Chondrocyte (in vitro differentiated cells): ENCODE measurements around the gene CD8A. TPM values are rescaled to one million over a fixed set of nuclear protein-coding genes. Genes with fewer than 3 reads are reported as not detected.

Experiments used
- DNase-seq: peaks from one replicate; pipeline ENCODE4 v3.0.0; 2021; ENCODE audit warnings: mixed read lengths, low spot score
- H3K27ac Mint-ChIP-seq: one replicate; pipeline ENCODE4 v1.8.0; 2021; ENCODE audit warnings: mild to moderate bottlenecking, moderate library complexity, mixed read lengths; ENCODE audit not compliant: unreplicated experiment
- H3K27me3 Mint-ChIP-seq: 2 replicates; pipeline ENCODE4 v1.8.0; 2021; ENCODE audit warnings: low read depth, mixed read lengths
- H3K36me3 Mint-ChIP-seq: 2 replicates; pipeline ENCODE4 v1.8.0; 2021; ENCODE audit warnings: low read depth, mixed read lengths
- H3K4me1 Mint-ChIP-seq: 2 replicates; pipeline ENCODE4 v1.8.0; 2021; ENCODE audit warnings: low read depth, mild to moderate bottlenecking, mixed read lengths
- H3K4me3 Mint-ChIP-seq: one replicate; pipeline ENCODE4 v1.8.0; 2021; ENCODE audit warnings: mild to moderate bottlenecking, moderate library complexity, mixed read lengths; ENCODE audit not compliant: unreplicated experiment
- H3K9me3 Mint-ChIP-seq: 2 replicates; pipeline ENCODE4 v1.8.0; 2021; ENCODE audit warnings: low read depth, mixed read lengths
- total RNA-seq: library from RNA; stranded (reverse); gene quantifications from 3 replicates; pipeline ENCODE4 v1.2.1, GENCODE V29; 2021
- TF ChIP-seq, protein P1 (sequence below): fragments of 200-600 bp; sonication (generic); IDR thresholded peaks from 2 replicates; pipeline ENCODE4 v1.5.0; 2021; ENCODE audit warnings: antibody characterized with exemption, mild to moderate bottlenecking, moderate library complexity

Gene CD8A
- total RNA-seq, 1 donor from 2014 or later: not detected

DNA sequence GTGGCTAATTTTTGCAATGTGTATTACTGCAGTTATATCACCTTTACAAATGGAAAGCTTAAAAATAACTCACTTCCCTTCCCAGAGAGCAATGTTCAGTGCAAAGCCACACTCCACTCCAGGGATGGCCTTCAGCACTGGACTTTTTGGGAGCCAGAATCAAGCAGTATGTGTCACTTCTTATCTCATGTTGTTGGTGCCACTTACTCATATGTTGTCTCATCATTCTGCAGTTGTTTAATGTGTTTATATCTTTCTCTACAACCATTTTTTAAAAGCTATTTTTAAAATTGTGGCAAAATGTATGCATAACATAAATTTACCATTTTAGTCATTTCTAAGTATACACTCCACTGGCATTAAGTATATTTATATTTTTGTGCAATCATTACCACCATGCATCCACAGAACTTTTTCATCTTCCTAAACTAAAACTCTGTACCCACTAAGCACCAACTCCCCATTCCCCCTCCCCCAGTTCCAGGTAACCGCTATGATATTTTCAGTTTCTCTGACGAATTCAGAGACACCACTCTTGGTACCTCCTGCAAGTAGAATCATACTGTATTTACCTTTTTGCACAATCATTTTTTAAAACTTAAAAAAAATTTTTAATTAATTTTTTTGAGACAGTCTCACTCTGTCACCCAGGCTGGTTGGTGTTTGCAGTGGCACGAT, 32.1 kb upstream of the CD8A start:
- H3K27ac Mint-ChIP-seq: no peak overlapping the region
- peaks cover 4% of the 10 kb centered on the region for H3K36me3 Mint-ChIP-seq
- H3K4me1 Mint-ChIP-seq: no peaks in the 10 kb centered on the region
- no peak for DNase-seq
- peaks cover 20% of the 10 kb centered on the region for H3K9me3 Mint-ChIP-seq
- H3K4me3 Mint-ChIP-seq: no peak overlapping the region
- TF ChIP-seq, protein P1, sequence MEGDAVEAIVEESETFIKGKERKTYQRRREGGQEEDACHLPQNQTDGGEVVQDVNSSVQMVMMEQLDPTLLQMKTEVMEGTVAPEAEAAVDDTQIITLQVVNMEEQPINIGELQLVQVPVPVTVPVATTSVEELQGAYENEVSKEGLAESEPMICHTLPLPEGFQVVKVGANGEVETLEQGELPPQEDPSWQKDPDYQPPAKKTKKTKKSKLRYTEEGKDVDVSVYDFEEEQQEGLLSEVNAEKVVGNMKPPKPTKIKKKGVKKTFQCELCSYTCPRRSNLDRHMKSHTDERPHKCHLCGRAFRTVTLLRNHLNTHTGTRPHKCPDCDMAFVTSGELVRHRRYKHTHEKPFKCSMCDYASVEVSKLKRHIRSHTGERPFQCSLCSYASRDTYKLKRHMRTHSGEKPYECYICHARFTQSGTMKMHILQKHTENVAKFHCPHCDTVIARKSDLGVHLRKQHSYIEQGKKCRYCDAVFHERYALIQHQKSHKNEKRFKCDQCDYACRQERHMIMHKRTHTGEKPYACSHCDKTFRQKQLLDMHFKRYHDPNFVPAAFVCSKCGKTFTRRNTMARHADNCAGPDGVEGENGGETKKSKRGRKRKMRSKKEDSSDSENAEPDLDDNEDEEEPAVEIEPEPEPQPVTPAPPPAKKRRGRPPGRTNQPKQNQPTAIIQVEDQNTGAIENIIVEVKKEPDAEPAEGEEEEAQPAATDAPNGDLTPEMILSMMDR: no peak
- peaks cover 47% of the 10 kb centered on the region for H3K27me3 Mint-ChIP-seq

DNA sequence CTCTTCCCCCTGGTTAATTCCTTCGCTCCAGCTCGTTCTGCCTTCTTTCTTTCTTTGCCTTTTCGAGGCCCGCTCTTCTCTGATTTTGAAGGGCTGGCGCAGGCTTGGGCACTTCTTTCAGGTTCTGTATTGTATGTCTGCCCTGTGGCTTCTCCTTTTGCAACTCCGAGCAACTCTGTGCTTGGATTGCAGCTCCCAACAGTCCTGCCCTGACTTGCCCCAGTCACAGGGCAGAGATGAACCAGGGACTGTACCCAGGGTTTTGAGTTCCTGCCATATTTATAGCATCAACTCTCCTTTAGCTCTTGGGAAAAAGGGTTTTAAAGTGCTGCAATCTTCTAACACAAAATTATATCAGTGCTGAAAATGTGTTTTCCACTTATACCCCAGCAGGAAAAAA, 31.1 kb upstream of the CD8A start:
- Mint-ChIP-seq H3K9me3 (peaks cover 20% of the 10 kb centered on the region), H3K4me1 (no peaks in the 10 kb centered on the region), H3K27ac (no peak overlapping the region), H3K4me3 (no peak overlapping the region), H3K36me3 (peaks cover 4% of the 10 kb centered on the region), H3K27me3 (peaks cover 43% of the 10 kb centered on the region)
- TF ChIP-seq, protein P1: no peak
- DNase-seq: no peak

DNA sequence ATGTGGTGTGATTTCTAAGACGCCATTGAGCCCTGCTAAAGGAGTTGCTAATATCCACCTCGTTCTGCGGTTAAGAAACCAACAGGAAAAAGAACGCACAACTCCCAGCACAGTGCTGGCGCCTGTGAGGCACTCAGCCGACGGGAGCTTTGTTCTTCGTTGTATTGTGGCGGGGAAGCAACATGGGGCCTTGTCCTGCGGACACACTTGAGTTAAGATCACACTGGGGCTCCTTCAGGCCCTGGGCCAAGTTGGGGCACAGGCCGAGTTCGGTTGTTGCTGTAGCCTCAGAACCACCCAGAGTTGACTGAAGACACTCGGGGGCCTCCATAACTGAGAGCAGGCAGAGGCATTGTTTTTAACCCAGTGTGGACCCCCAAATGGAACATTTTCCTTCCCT, 30.6 kb upstream of the CD8A start:
- TF ChIP-seq, protein P1: no peak
- Mint-ChIP-seq H3K36me3 (peaks cover 4% of the 10 kb centered on the region), H3K4me1 (no peaks in the 10 kb centered on the region), H3K9me3 (peaks cover 20% of the 10 kb centered on the region), H3K27ac (no peak overlapping the region), H3K27me3 (peaks cover 44% of the 10 kb centered on the region), H3K4me3 (no peak overlapping the region)
- DNase-seq: no peak

DNA sequence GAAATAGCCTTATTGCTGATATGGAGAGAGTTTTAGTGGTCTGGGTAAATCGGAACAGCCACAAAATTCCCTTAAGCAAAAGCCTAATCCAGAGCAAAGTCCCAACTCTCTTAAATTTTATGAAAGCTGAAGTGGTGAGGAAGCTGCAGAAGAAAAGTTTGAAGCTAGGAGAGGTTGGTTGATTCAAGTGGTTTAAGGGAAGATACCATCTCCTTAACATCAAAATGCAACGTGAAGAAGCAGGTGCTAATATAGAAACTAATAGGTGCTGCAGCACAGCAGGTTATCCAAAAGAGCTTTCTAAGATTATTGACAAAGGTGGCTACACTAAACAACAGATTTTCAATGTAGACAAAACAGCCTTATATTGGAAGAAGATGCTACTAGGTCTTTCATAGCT, 28.2 kb upstream of the CD8A start:
- peaks cover 20% of the 10 kb centered on the region for H3K9me3 Mint-ChIP-seq
- no peak for DNase-seq
- H3K4me3 Mint-ChIP-seq: no peak overlapping the region
- H3K27ac Mint-ChIP-seq: no peak overlapping the region
- peaks cover 32% of the 10 kb centered on the region for H3K27me3 Mint-ChIP-seq
- H3K36me3 Mint-ChIP-seq: peaks cover 4% of the 10 kb centered on the region
- TF ChIP-seq, protein P1: no peak
- no peaks in the 10 kb centered on the region for H3K4me1 Mint-ChIP-seq

DNA sequence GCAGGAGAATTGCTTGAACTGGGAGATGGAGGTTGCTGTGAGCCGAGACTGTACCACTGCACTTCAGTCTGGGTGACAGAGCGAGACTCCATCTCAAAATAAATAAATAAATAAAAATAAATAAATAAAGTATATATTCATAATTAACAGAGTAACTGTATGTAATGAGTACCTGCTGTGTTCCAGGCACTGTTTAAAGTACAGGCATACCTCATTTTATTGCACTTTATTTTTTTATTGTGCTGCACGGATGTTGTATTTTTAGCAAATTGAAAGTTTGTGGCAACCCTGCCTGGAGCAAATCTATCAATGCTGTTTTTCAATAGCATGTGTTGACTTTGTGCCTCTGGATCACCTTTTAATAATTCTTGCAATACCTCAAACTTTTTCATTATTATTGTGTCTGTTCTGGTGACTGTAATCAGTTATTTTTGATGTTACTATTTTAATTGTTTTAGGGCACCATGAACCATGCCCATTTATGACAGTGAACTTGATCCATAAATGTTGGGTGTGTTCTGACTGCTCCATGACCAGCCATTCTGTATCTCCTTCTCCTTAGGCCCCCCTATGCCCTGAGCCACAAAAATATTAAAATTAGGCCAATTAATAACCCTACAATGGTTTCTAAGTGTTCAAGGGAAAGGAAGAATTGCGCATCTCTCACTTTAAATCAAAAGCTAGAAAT, 27.5 kb upstream of the CD8A start:
- Mint-ChIP-seq H3K4me1 (no peaks in the 10 kb centered on the region), H3K36me3 (peaks cover 4% of the 10 kb centered on the region), H3K9me3 (peaks cover 20% of the 10 kb centered on the region), H3K4me3 (no peak overlapping the region), H3K27me3 (peaks cover 29% of the 10 kb centered on the region), H3K27ac (no peak overlapping the region)
- TF ChIP-seq, protein P1: no peak
- DNase-seq: no peak
